HepG2 (cell line): ENCODE data around the gene PSPH. TPM values are rescaled to one million over a fixed set of nuclear protein-coding genes. Genes with fewer than 3 reads are reported as not detected.

Experiments
- CBFB ChIP-seq: sonication (generic); formaldehyde crosslinking; IDR thresholded peaks from 2 replicates; pipeline ENCODE4 v1.4.0; 2020; ENCODE audit warnings: missing genetic modification reagents
- FOSL1 ChIP-seq: sonication (generic); formaldehyde crosslinking; IDR thresholded peaks from 2 replicates; pipeline ENCODE4 v1.9.0; 2021; ENCODE audit warnings: missing genetic modification reagents, borderline replicate concordance
- GLI4 ChIP-seq: sonication (generic); formaldehyde crosslinking; IDR thresholded peaks from 2 replicates; pipeline ENCODE4 v1.5.1; 2020; ENCODE audit warnings: missing genetic modification reagents, mild to moderate bottlenecking, moderate library complexity, borderline replicate concordance
- KMT2B ChIP-seq: IDR thresholded peaks from 2 replicates; pipeline ENCODE4 v1.6.1; 2016; ENCODE audit warnings: missing genetic modification reagents, missing compliant biosample characterization
- MAFK ChIP-seq, 2 experiments: IDR thresholded peaks in 1 of 2; conservative IDR thresholded peaks in 1 of 2; 2 replicates each; pipeline ENCODE4 v1.6.1; 2011; ENCODE audit warnings: improper control_type of control experiment in 2 of 2, low read length in 2 of 2
- MATR3 ChIP-seq: sonication (generic); formaldehyde crosslinking; IDR thresholded peaks from 2 replicates; pipeline ENCODE4 v1.4.0; 2020; ENCODE audit warnings: missing genetic modification reagents
- RERE ChIP-seq: IDR thresholded peaks from 2 replicates; pipeline ENCODE4 v1.6.1; 2016; ENCODE audit warnings: low read depth, missing genetic modification reagents, missing compliant biosample characterization
- SIX4 ChIP-seq: sonication (generic); formaldehyde crosslinking; IDR thresholded peaks from 2 replicates; pipeline ENCODE4 v1.4.0; 2020; ENCODE audit warnings: missing genetic modification reagents
- SRSF9 ChIP-seq: fragments of 200-400 bp; formaldehyde crosslinking; IDR thresholded peaks from 2 replicates; pipeline ENCODE4 v1.6.1; 2018; ENCODE audit warnings: borderline replicate concordance, mild to moderate bottlenecking, low read depth, low read length; ENCODE audit not compliant: insufficient read depth, poor library complexity, severe bottlenecking
- THAP7 ChIP-seq: sonication (generic); formaldehyde crosslinking; IDR thresholded peaks from 2 replicates; pipeline ENCODE4 v1.8.1; 2023; ENCODE audit warnings: mild to moderate bottlenecking, missing genetic modification reagents
- ZFYVE20 ChIP-seq: sonication (generic); formaldehyde crosslinking; IDR thresholded peaks from 2 replicates; pipeline ENCODE4 v1.8.0; 2023; ENCODE audit warnings: low read depth, mild to moderate bottlenecking, moderate library complexity, missing genetic modification reagents, borderline replicate concordance
- ZNF18 ChIP-seq: sonication (generic); formaldehyde crosslinking; IDR thresholded peaks from 2 replicates; pipeline ENCODE4 v1.8.0; 2022; ENCODE audit warnings: mild to moderate bottlenecking, missing genetic modification reagents; ENCODE audit not compliant: insufficient replicate concordance
- ZNF549 ChIP-seq: sonication (generic); formaldehyde crosslinking; IDR thresholded peaks from 2 replicates; pipeline ENCODE4 v1.5.0; 2020; ENCODE audit warnings: missing genetic modification reagents
- ZSCAN5A ChIP-seq: sonication (generic); formaldehyde crosslinking; IDR thresholded peaks from 2 replicates; pipeline ENCODE4 v1.8.0; 2022; ENCODE audit warnings: mild to moderate bottlenecking, missing genetic modification reagents, borderline replicate concordance
- polyA plus RNA-seq, 8 experiments: library from polyadenylated mRNA; depleted of rRNA in 3 of 8; stranded (reverse) in 7 of 8; unstranded in 1 of 8; fragments of >200 nt; fragmentation: Illumina TruSeq in 4 of 8; extraction: Trizol in 4 of 8; gene quantifications; 2 replicates each; pipeline versions ENCODE4 v1.2.1 to v1.2.3, GENCODE V29; 2011 to 2016; ENCODE audit warnings: low read depth in 4 of 8, missing spikeins in 1 of 8, mixed read lengths in 1 of 8; ENCODE audit not compliant: insufficient read depth in 1 of 8
- total RNA-seq, 5 experiments: library from RNA; depleted of rRNA; stranded (reverse); fragments of >200 nt; fragmentation: Illumina TruSeq; extraction: Trizol; gene quantifications; 2 replicates each; pipeline ENCODE4 v1.2.3, GENCODE V29; 2016; ENCODE audit warnings: low read depth in 1 of 5
- TF ChIP-seq, protein P1 (sequence below): IDR thresholded peaks from 2 replicates; pipeline ENCODE4 v1.6.1; 2012; ENCODE audit warnings: low read depth, low read length, improper control_type of control experiment
- TF ChIP-seq, protein P2 (sequence below): sonication (generic); formaldehyde crosslinking; IDR thresholded peaks from 2 replicates; pipeline ENCODE4 v1.5.0; 2020; ENCODE audit warnings: missing genetic modification reagents

The PSPH gene
- total and polyA plus RNA-seq, 2 of the 13 experiments (the other 11 are each of a cell fraction or from before 2014, with no cell fraction given) = 85.5 to 124 TPM

- TF ChIP-seq ZSCAN5A (CRISPR knock-in tag) = 0 out of 2 replicates have a peak, but pooled peaks have one; percentile 36
- TF ChIP-seq, protein P1, sequence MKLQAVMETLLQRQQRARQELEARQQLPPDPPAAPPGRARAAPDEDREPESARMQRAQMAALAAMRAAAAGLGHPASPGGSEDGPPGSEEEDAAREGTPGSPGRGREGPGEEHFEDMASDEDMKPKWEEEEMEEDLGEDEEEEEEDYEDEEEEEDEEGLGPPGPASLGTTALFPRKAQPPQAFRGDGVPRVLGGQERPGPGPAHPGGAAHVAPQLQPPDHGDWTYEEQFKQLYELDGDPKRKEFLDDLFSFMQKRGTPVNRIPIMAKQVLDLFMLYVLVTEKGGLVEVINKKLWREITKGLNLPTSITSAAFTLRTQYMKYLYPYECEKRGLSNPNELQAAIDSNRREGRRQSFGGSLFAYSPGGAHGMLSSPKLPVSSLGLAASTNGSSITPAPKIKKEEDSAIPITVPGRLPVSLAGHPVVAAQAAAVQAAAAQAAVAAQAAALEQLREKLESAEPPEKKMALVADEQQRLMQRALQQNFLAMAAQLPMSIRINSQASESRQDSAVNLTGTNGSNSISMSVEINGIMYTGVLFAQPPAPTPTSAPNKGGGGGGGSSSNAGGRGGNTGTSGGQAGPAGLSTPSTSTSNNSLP = no peak
- TF ChIP-seq FOSL1 = no peak
- peak; percentile 58; the same call in 1 of the 2 replicates for TF ChIP-seq THAP7 (CRISPR knock-in tag)
- peak; percentile 48; the same call in 1 of the 2 replicates for TF ChIP-seq SIX4 (CRISPR knock-in tag)
- no peak for TF ChIP-seq GLI4 (CRISPR knock-in tag)
- TF ChIP-seq ZFYVE20 (CRISPR knock-in tag) = no peak
- TF ChIP-seq ZNF18 (CRISPR knock-in tag) = peak; percentile 63
- no peak for TF ChIP-seq SRSF9
- peak; percentile 76; the same call in 1 of the 2 replicates for TF ChIP-seq KMT2B
- TF ChIP-seq MAFK (conservative IDR thresholded peaks at IDR 0.05 in 1 of 2, IDR thresholded peaks at IDR 0.05 in 1 of 2; ENCODE audit: low read length in 2 of 2) = no peak
- no peak for TF ChIP-seq MATR3 (CRISPR knock-in tag)
- TF ChIP-seq CBFB (CRISPR knock-in tag) = peak; percentile 46; the same call in 1 of the 2 replicates
- no peak for TF ChIP-seq RERE (CRISPR knock-in tag)
- TF ChIP-seq ZNF549 (CRISPR knock-in tag) = no peak; the same call in 1 of the 2 replicates
- TF ChIP-seq, protein P2, sequence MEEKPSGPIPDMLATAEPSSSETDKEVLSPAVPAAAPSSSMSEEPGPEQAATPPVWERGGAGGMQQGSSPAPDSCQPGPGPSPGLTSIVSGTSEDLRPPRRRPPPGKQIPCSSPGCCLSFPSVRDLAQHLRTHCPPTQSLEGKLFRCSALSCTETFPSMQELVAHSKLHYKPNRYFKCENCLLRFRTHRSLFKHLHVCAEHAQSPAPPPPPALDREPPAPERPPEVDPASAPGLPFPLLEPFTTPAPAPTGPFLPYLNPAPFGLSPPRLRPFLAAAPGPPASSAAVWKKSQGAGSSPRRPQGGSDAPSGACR (CRISPR knock-in tag) = peak; percentile 91
These were observed 12.8 kb upstream of the PSPH start, which contains the start of gene SUMF2 (continued) for GRCh38 chr7:56063882-56064625.
